ENCODE data around the gene FGB. TPM values are rescaled to one million over a fixed set of nuclear protein-coding genes. Genes with fewer than 3 reads are reported as not detected.

Gene FGB
- total RNA-seq, 4 donors from 2014 or later: 40.9 TPM; not detected in 3

GRCh38 chr4:154559141-154559493, 3.7 kb upstream of the FGB start:
- no peaks in the 10 kb centered on the region for H3K36me3 ChIP-seq
- H3K9me3 ChIP-seq: no peaks in the 10 kb centered on the region
- 78% methylated on average over 1 of the region's 1 CpG for WGBS
- no peaks in the 10 kb centered on the region for H3K4me1 ChIP-seq
- H3K27ac ChIP-seq: no peak overlapping the region
- no peak for DNase-seq (ENCODE audit: low spot score in 2 of 2)
- no peak overlapping the region for H3K4me3 ChIP-seq
- no peak for TF ChIP-seq POLR2A (IDR thresholded peaks at IDR 0.05)
- no peaks in the 10 kb centered on the region for H3K27me3 ChIP-seq

- no peak overlapping the region for H3K27ac ChIP-seq
- H3K36me3 ChIP-seq: no peaks in the 10 kb centered on the region
- WGBS: 60% methylated on average over 9 of the region's 9 CpGs
- no peaks in the 10 kb centered on the region for H3K4me1 ChIP-seq
- TF ChIP-seq EP300 (IDR thresholded peaks at IDR 0.05) (no peak), POLR2A (IDR thresholded peaks at IDR 0.05) (no peak), CTCF (IDR thresholded peaks at IDR 0.05) (peak in 1 of 2 donors; percentile 27), POLR2AphosphoS5 (IDR thresholded peaks at IDR 0.05) (no peak)
- no peak for DNase-seq (ENCODE audit: low spot score in 2 of 2)
- no peaks in the 10 kb centered on the region for H3K9me3 ChIP-seq
- no peaks in the 10 kb centered on the region for H3K27me3 ChIP-seq
- no peak overlapping the region for H3K4me3 ChIP-seq
Measured at GRCh38 chr4:154559494-154560418, 3.1 kb upstream of the FGB start.

- Histone ChIP-seq H3K27ac (no peak overlapping the region), H3K36me3 (no peaks in the 10 kb centered on the region), H3K4me1 (no peaks in the 10 kb centered on the region), H3K9me3 (no peaks in the 10 kb centered on the region), H3K4me3 (no peak overlapping the region), H3K27me3 (no peaks in the 10 kb centered on the region)
- no peak for TF ChIP-seq POLR2AphosphoS5 (IDR thresholded peaks at IDR 0.05)
- no peak for TF ChIP-seq CTCF (IDR thresholded peaks at IDR 0.05)
- TF ChIP-seq EP300 (IDR thresholded peaks at IDR 0.05): no peak
- no peak for TF ChIP-seq POLR2A (IDR thresholded peaks at IDR 0.05)
- DNase-seq (ENCODE audit: low spot score in 2 of 2): no peak
- WGBS: 97% methylated on average over 1 of the region's 1 CpG
Measured at GRCh38 chr4:154560419-154560801, 2.4 kb upstream of the FGB start.

GRCh38 chr4:154560824-154561231, 2.0 kb upstream of the FGB start:
- DNase-seq (ENCODE audit: low spot score in 2 of 2): no peak
- no peaks in the 10 kb centered on the region for H3K27me3 ChIP-seq
- TF ChIP-seq POLR2A (IDR thresholded peaks at IDR 0.05): no peak
- no peak overlapping the region for H3K27ac ChIP-seq
- WGBS: 85% methylated on average over 4 of the region's 4 CpGs
- H3K4me1 ChIP-seq: no peaks in the 10 kb centered on the region
- H3K4me3 ChIP-seq: no peak overlapping the region
- H3K36me3 ChIP-seq: no peaks in the 10 kb centered on the region
- H3K9me3 ChIP-seq: no peaks in the 10 kb centered on the region

GRCh38 chr4:154564311-154564710, 1.5 kb downstream of the FGB start:
- Histone ChIP-seq H3K9me3 (no peaks in the 10 kb centered on the region), H3K4me1 (no peaks in the 10 kb centered on the region), H3K27ac (no peak overlapping the region), H3K36me3 (no peaks in the 10 kb centered on the region), H3K27me3 (no peaks in the 10 kb centered on the region), H3K4me3 (no peak overlapping the region)
- no peak for DNase-seq (ENCODE audit: low spot score in 2 of 2)
- 47% methylated on average over 1 of the region's 1 CpG for WGBS
- TF ChIP-seq POLR2A (IDR thresholded peaks at IDR 0.05): no peak
- TF ChIP-seq POLR2AphosphoS5 (IDR thresholded peaks at IDR 0.05): no peak
- TF ChIP-seq EP300 (IDR thresholded peaks at IDR 0.05): no peak

GRCh38 chr4:154565704-154566103, 2.9 kb downstream of the FGB start:
- no peak overlapping the region for H3K27ac ChIP-seq
- H3K27me3 ChIP-seq: no peaks in the 10 kb centered on the region
- 93% methylated on average over 6 of the region's 6 CpGs for WGBS
- no peaks in the 10 kb centered on the region for H3K36me3 ChIP-seq
- DNase-seq (ENCODE audit: low spot score in 2 of 2): no peak
- no peaks in the 10 kb centered on the region for H3K4me1 ChIP-seq
- no peak for TF ChIP-seq POLR2AphosphoS5 (IDR thresholded peaks at IDR 0.05)
- TF ChIP-seq POLR2A (IDR thresholded peaks at IDR 0.05): no peak
- no peak for TF ChIP-seq CTCF (IDR thresholded peaks at IDR 0.05)
- no peak for TF ChIP-seq EP300 (IDR thresholded peaks at IDR 0.05)
- no peaks in the 10 kb centered on the region for H3K9me3 ChIP-seq
- no peak overlapping the region for H3K4me3 ChIP-seq
